Chondrocyte (in vitro differentiated cells): ENCODE data around the gene AP1AR. TPM values are rescaled to one million over a fixed set of nuclear protein-coding genes. Genes with fewer than 3 reads are reported as not detected.

Source experiments
- DNase-seq: peaks from one replicate; pipeline ENCODE4 v3.0.0; 2021; ENCODE audit warnings: mixed read lengths, low spot score
- H3K27ac Mint-ChIP-seq: one replicate; pipeline ENCODE4 v1.8.0; 2021; ENCODE audit warnings: mild to moderate bottlenecking, moderate library complexity, mixed read lengths; ENCODE audit not compliant: unreplicated experiment
- H3K27me3 Mint-ChIP-seq: 2 replicates; pipeline ENCODE4 v1.8.0; 2021; ENCODE audit warnings: low read depth, mixed read lengths
- H3K36me3 Mint-ChIP-seq: 2 replicates; pipeline ENCODE4 v1.8.0; 2021; ENCODE audit warnings: low read depth, mixed read lengths
- H3K4me1 Mint-ChIP-seq: 2 replicates; pipeline ENCODE4 v1.8.0; 2021; ENCODE audit warnings: low read depth, mild to moderate bottlenecking, mixed read lengths
- H3K4me3 Mint-ChIP-seq: one replicate; pipeline ENCODE4 v1.8.0; 2021; ENCODE audit warnings: mild to moderate bottlenecking, moderate library complexity, mixed read lengths; ENCODE audit not compliant: unreplicated experiment
- H3K9me3 Mint-ChIP-seq: 2 replicates; pipeline ENCODE4 v1.8.0; 2021; ENCODE audit warnings: low read depth, mixed read lengths
- total RNA-seq: library from RNA; stranded (reverse); gene quantifications from 3 replicates; pipeline ENCODE4 v1.2.1, GENCODE V29; 2021
- TF ChIP-seq, protein P1 (sequence below): fragments of 200-600 bp; sonication (generic); IDR thresholded peaks from 2 replicates; pipeline ENCODE4 v1.5.0; 2021; ENCODE audit warnings: antibody characterized with exemption, mild to moderate bottlenecking, moderate library complexity

Gene AP1AR
- total RNA-seq, 1 donor from 2014 or later: 15.0 TPM

DNA sequence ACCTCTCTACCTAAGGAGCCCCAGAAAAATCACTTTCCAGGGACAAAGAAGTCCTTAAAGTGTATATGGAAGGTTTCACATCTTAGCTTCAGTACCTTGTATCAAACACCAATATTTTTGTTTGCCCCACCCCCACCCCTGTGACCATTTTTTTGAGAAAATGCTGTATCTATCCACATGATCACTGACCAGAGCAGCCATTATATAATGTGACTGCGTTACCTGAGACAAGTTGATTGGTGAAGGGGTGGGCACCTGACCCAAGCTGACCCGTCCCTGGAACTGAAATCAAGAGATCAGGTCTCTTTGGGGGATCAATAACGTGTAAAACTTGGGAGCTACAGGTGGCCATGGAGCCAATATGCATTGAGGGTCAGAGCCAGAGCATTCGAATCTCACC, 43.4 kb downstream of the AP1AR start:
- no peaks in the 10 kb centered on the region for H3K27me3 Mint-ChIP-seq
- H3K36me3 Mint-ChIP-seq: peaks cover 22% of the 10 kb centered on the region
- no peak overlapping the region for H3K4me3 Mint-ChIP-seq
- no peak for DNase-seq
- H3K27ac Mint-ChIP-seq: no peak overlapping the region
- TF ChIP-seq, protein P1, sequence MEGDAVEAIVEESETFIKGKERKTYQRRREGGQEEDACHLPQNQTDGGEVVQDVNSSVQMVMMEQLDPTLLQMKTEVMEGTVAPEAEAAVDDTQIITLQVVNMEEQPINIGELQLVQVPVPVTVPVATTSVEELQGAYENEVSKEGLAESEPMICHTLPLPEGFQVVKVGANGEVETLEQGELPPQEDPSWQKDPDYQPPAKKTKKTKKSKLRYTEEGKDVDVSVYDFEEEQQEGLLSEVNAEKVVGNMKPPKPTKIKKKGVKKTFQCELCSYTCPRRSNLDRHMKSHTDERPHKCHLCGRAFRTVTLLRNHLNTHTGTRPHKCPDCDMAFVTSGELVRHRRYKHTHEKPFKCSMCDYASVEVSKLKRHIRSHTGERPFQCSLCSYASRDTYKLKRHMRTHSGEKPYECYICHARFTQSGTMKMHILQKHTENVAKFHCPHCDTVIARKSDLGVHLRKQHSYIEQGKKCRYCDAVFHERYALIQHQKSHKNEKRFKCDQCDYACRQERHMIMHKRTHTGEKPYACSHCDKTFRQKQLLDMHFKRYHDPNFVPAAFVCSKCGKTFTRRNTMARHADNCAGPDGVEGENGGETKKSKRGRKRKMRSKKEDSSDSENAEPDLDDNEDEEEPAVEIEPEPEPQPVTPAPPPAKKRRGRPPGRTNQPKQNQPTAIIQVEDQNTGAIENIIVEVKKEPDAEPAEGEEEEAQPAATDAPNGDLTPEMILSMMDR: no peak
- peaks cover 13% of the 10 kb centered on the region for H3K9me3 Mint-ChIP-seq
- peaks cover 12% of the 10 kb centered on the region for H3K4me1 Mint-ChIP-seq

DNA sequence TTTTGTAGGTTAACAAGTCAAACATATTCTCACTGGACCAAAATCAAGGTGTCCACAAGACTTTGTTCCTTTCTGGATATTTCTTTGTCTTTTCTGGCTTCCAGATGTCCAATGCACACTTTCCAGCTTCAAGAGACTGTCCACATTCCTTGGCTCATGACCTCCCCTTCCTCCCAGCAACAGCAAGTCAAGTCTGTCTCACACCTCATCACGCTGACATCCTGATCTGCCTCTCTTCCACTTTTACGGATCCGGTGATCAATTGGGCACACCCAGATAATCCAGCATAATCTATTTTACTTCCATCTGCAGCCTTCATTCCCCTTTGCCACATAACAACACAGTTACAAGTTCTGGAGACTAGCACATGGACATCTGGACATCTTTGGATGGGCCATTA, 44.5 kb downstream of the AP1AR start:
- Mint-ChIP-seq H3K27ac (no peak overlapping the region), H3K36me3 (peaks cover 18% of the 10 kb centered on the region), H3K27me3 (no peaks in the 10 kb centered on the region), H3K4me1 (peaks cover 12% of the 10 kb centered on the region), H3K9me3 (peaks cover 13% of the 10 kb centered on the region), H3K4me3 (no peak overlapping the region)
- TF ChIP-seq, protein P1: no peak
- DNase-seq: no peak

DNA sequence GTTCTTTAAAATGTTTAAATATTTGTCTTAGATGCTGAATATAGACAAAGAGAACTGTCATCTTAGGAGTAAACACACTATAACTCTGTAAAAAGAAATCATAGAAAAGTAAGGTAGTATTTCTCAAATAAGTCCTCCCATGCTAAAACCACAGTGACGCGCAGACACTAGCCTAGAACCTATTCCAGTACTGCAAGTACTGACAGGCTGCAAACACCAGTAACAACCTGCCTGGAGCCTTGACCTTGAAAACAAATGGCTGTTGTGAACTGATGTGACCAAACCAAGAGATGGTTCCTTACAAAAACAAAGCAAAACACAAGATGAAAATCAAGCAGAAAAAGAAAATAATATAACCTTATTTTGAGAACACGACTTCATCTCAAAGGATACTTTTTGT, 45.6 kb downstream of the AP1AR start:
- H3K9me3 Mint-ChIP-seq: peaks cover 5% of the 10 kb centered on the region
- no peak overlapping the region for H3K4me3 Mint-ChIP-seq
- no peaks in the 10 kb centered on the region for H3K27me3 Mint-ChIP-seq
- H3K27ac Mint-ChIP-seq: no peak overlapping the region
- peaks cover 12% of the 10 kb centered on the region for H3K4me1 Mint-ChIP-seq
- H3K36me3 Mint-ChIP-seq: peaks cover 12% of the 10 kb centered on the region
- TF ChIP-seq, protein P1: no peak
- no peak for DNase-seq

DNA sequence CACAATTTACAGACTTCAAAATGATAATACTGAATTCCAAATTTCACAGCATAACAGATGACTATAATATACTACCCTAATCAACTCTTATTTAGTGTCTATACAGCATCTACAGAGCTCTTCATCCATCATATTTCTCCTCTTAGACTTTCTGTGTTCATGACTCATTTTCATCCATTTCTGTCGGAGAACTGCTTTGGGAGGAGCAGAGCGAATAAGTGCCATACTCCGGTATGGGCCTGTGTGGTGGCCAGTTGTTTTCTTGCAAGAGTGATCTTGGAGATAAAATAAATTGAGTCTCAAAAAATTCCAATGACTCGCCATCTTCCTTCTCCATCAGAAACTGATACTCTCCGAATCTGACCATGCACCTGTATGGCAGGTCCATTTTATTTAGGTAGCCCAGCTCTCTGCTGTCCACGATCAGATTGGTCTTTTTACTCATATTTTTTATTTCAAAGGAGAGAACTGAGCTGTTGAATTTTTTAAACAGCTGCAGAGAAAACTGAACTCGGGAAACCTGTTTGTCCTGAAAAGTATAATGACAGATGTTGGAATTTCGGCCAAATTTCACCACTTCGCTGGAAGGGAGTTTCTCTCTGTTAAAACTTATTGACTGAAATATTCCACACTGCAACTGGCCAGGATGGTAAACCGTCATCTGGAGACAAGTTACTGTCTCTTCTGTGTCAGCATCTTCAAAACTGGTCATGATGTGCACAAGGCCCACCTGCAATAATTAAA, 46.3 kb downstream of the AP1AR start:
- Mint-ChIP-seq H3K36me3 (peaks cover 9% of the 10 kb centered on the region), H3K4me1 (peaks cover 12% of the 10 kb centered on the region), H3K9me3 (no peaks in the 10 kb centered on the region), H3K27ac (no peak overlapping the region), H3K27me3 (no peaks in the 10 kb centered on the region), H3K4me3 (no peak overlapping the region)
- TF ChIP-seq, protein P1: no peak
- no peak for DNase-seq

DNA sequence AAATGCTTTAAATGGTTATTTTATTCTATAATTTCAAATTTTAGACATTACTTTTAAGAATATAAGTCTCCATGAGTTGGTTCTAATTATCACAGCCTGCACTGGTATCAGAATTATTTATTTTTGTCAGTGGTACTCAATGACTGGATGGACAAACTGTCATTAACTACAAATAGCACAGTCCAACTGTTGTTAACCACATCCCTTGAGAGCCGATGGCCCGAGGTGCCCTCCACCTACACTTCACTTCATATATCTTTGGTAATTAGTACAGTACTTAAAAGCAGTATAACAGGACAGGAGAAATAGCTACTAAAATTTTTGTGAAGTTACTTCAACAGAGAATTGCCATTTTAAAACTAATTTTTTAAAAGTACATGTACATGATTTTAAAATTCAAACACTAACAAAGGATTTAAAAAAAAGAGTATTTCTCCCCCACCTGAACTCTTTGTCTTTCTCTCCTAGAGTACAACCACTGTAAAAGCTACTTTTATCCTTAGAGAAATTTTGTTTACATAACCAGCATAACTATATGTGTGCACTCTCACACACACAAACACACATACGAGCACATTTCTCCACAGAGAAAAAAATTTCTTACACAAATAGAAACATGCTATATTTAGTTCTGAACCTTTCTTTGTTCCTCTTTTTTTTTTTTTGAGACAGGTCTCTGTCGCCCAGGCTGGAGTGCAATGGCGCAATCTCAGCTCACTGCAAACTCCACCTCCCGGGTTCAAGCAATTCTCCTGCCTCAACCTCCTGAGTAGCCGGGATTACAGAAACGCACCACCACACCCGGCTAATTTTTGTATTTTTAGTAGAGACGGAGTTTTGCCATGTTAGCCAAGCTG, 47.7 kb downstream of the AP1AR start:
- H3K27me3 Mint-ChIP-seq: no peaks in the 10 kb centered on the region
- peaks cover 12% of the 10 kb centered on the region for H3K4me1 Mint-ChIP-seq
- no peak overlapping the region for H3K4me3 Mint-ChIP-seq
- TF ChIP-seq, protein P1: no peak
- no peaks in the 10 kb centered on the region for H3K9me3 Mint-ChIP-seq
- no peak for DNase-seq
- H3K27ac Mint-ChIP-seq: no peak overlapping the region
- peaks cover 9% of the 10 kb centered on the region for H3K36me3 Mint-ChIP-seq
